MCF 10A (cell line): ENCODE results near the gene CCNK. TPM values are rescaled to one million over a fixed set of nuclear protein-coding genes. Genes with fewer than 3 reads are reported as not detected.

Experiments
- BruUV-seq: library from RNA; stranded (reverse); fragments of 400-500 nt; replicated peaks from 2 replicates; lab custom pipeline; 2021; lab: Mats Ljungman, UMichigan
- CTCF ChIA-PET: fragments of 300-600 bp; sonication (Branson Sonifier 250); formaldehyde crosslinking; extraction: SDS; loops from one replicate; lab custom pipeline; 2021; ENCODE audit warnings: antibody characterized with exemption, inconsistent platforms; lab: Yijun Ruan, JAX
- POLR2A ChIA-PET: fragments of 300-600, 350-650 bp; sonication (Branson Sonifier 250); formaldehyde crosslinking; extraction: SDS; loops from one replicate; lab custom pipeline; 2020; ENCODE audit warnings: antibody characterized with exemption, inconsistent platforms; lab: Yijun Ruan, JAX
- DNase-seq: peaks from one replicate; pipeline ENCODE4 v3.0.0-alpha.2; 2018; ENCODE audit not compliant: unreplicated experiment
- H3K27ac Mint-ChIP-seq: one replicate; pipeline ENCODE4 v1.8.0; 2022; ENCODE audit warnings: mild to moderate bottlenecking, low read depth, mixed read lengths; ENCODE audit not compliant: unreplicated experiment
- H3K27me3 Mint-ChIP-seq: one replicate; pipeline ENCODE4 v1.8.0; 2022; ENCODE audit warnings: mixed read lengths; ENCODE audit not compliant: insufficient read depth, unreplicated experiment
- H3K36me3 Mint-ChIP-seq: one replicate; pipeline ENCODE4 v1.8.0; 2022; ENCODE audit warnings: mild to moderate bottlenecking, moderate library complexity, mixed read lengths; ENCODE audit not compliant: insufficient read depth, unreplicated experiment
- H3K4me1 Mint-ChIP-seq: one replicate; pipeline ENCODE4 v1.8.0; 2022; ENCODE audit warnings: mixed read lengths; ENCODE audit not compliant: insufficient read depth, unreplicated experiment
- H3K4me3 Mint-ChIP-seq: one replicate; pipeline ENCODE4 v1.8.0; 2022; ENCODE audit warnings: mild to moderate bottlenecking, moderate library complexity, mixed read lengths; ENCODE audit not compliant: unreplicated experiment
- H3K9me3 Mint-ChIP-seq: one replicate; pipeline ENCODE4 v1.8.0; 2022; ENCODE audit warnings: mixed read lengths; ENCODE audit not compliant: unreplicated experiment
- CTCF ChIP-seq: fragments of 200-600 bp; IDR thresholded peaks from one replicate; pipeline ENCODE4 v1.8.0; 2022; ENCODE audit warnings: antibody characterized with exemption, mild to moderate bottlenecking; ENCODE audit not compliant: unreplicated experiment
- intact Hi-C: fragments of 100-400 bp; cut with micrococcal nuclease; formaldehyde crosslinking; loops from 2 replicates; pipeline ENCODE4 v1.14.1; 2022
- total RNA-seq: library from RNA; stranded (reverse); gene quantifications from 2 replicates; pipeline ENCODE4 v1.2.3, GENCODE V29; 2022

The CCNK gene
- total RNA-seq, 1 experiment from 2014 or later, result 70.4 TPM

GRCh38 chr14:99550387-99550992 lies 69.3 kb downstream of the CCNK start:
- POLR2A ChIA-PET, result no interaction called here
- Mint-ChIP-seq H3K4me1 (no peaks in the 10 kb centered on the region), H3K27me3 (no peaks in the 10 kb centered on the region), H3K36me3 (no peaks in the 10 kb centered on the region), H3K4me3 (no peak overlapping the region), H3K9me3 (no peaks in the 10 kb centered on the region), H3K27ac (no peak overlapping the region)
- DNase-seq, result no peak
- CTCF ChIA-PET, result no interaction called here
- no peak for TF ChIP-seq CTCF
- intact Hi-C loops, result no loop called here
- no TSS peak for BruUV-seq

- POLR2A ChIA-PET, result no interaction called here
- no peak overlapping the region for H3K27ac Mint-ChIP-seq
- no peak for TF ChIP-seq CTCF
- BruUV-seq, result no TSS peak
- no peak for DNase-seq
- no peaks in the 10 kb centered on the region for H3K4me1 Mint-ChIP-seq
- no peaks in the 10 kb centered on the region for H3K9me3 Mint-ChIP-seq
- no peak overlapping the region for H3K4me3 Mint-ChIP-seq
- CTCF ChIA-PET, result no interaction called here
- no peaks in the 10 kb centered on the region for H3K36me3 Mint-ChIP-seq
- H3K27me3 Mint-ChIP-seq, result no peaks in the 10 kb centered on the region
- intact Hi-C loops, result no loop called here
These were observed 70.1 kb downstream of the CCNK start for GRCh38 chr14:99551034-99551922.

GRCh38 chr14:99552021-99552553 lies 70.9 kb downstream of the CCNK start:
- DNase-seq, result no peak
- Mint-ChIP-seq H3K4me1 (no peaks in the 10 kb centered on the region), H3K4me3 (no peak overlapping the region), H3K27me3 (no peaks in the 10 kb centered on the region), H3K36me3 (no peaks in the 10 kb centered on the region), H3K27ac (no peak overlapping the region), H3K9me3 (no peaks in the 10 kb centered on the region)
- ChIA-PET POLR2A (no interaction called here), CTCF (interaction anchor here (0.8 kb wide), 1 partner anchor 27 kb away, joined by 4 read pairs; no protein-coding TSS in a partner anchor)
- intact Hi-C loops, result no loop called here
- TF ChIP-seq CTCF, result no peak
- no TSS peak for BruUV-seq

GRCh38 chr14:99552572-99553216 lies 71.5 kb downstream of the CCNK start:
- Mint-ChIP-seq H3K4me1 (no peaks in the 10 kb centered on the region), H3K9me3 (no peaks in the 10 kb centered on the region), H3K27me3 (no peaks in the 10 kb centered on the region), H3K36me3 (peaks cover 3% of the 10 kb centered on the region), H3K4me3 (no peak overlapping the region), H3K27ac (no peak overlapping the region)
- no TSS peak for BruUV-seq
- intact Hi-C loops, result no loop called here
- DNase-seq, result no peak
- POLR2A ChIA-PET, result no interaction called here
- CTCF ChIA-PET, result interaction anchor here (0.7 to 0.8 kb wide), 2 partner anchors 10 to 28 kb away, joined by 4 read pairs; no protein-coding TSS in a partner anchor
- no peak for TF ChIP-seq CTCF
